GM21515 (cell line): Measurements from ENCODE around the gene THOC1.

Experiments
- ATAC-seq: cut with Tn5 transposase; IDR thresholded peaks from one replicate; pipeline ENCODE4 v1.9.1; 2021; ENCODE audit not compliant: unreplicated experiment

Gene THOC1

GRCh38 chr18:217532-218336 is 50.1 kb downstream of the THOC1 start:
- ATAC-seq = no peak

GRCh38 chr18:215448-216010 is 52.3 kb downstream of the THOC1 start:
- ATAC-seq = no peak

- no peak for ATAC-seq
Measured at GRCh38 chr18:213966-214365, 53.9 kb downstream of the THOC1 start.

DNA sequence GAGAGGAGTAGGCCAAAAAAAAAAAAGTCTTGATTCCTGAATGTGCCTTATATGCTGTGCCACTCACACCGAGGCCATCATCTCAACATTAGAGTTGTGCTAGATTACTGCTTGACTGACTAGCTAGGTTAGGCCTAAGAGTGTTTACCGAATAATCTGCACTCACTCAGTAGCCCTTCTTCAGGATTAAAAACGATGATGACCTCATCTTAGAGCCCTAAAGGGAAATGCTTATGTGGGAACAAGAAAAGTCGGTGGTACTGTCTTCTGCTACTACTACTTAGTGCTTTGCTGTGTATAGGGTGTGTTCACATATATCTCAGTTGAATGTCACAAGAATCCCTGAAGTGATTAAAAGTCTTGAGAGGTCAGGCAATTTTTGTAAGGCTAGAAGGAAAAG is 54.3 kb downstream of the THOC1 start:
- no peak for ATAC-seq

- no peak for ATAC-seq
Measured at GRCh38 chr18:212780-213179, 55.1 kb downstream of the THOC1 start.

DNA sequence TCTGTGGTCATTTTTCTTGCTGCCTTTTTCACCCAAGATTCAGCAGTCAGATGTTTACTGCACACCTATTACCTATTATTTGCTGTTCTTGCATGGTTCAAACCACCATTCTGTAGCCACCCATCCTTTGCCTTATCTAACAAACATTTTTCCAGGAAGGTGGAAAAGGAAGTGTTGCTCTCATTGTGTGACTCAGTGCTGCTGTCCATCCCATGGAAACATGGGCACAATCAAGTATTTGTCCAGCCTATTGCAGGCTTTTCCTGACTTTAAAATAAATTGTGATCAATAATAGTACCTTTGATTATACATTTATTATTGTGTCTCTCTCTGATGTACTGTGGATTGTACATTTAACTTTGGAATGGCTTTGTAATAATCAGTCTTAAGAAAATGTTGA is 56.3 kb downstream of the THOC1 start:
- no peak for ATAC-seq

- ATAC-seq = no peak
Measured at GRCh38 chr18:210733-211132, 57.1 kb downstream of the THOC1 start.

DNA sequence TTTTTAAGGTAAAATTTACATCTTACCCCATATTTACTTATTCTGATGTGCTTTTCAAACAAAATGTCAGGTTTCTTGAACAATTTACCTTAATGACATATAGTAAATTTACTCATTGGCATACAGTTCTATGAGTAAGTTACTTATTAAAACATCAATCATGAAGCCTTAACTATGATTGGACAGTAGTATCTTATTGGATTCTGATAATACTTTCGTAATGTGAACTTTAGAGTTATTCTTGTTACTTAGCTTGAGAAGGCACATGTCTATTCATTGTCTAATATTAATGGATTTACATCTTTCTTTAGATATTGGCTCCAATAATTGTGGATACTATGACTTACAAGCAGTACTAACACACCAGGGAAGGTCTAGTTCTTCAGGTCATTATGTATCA is 57.8 kb downstream of the THOC1 start:
- no peak for ATAC-seq

- no peak for ATAC-seq
Measured at GRCh38 chr18:199768-200167, 68.1 kb downstream of the THOC1 start.

GRCh38 chr18:199214-199613 is 68.6 kb downstream of the THOC1 start:
- ATAC-seq = no peak

DNA sequence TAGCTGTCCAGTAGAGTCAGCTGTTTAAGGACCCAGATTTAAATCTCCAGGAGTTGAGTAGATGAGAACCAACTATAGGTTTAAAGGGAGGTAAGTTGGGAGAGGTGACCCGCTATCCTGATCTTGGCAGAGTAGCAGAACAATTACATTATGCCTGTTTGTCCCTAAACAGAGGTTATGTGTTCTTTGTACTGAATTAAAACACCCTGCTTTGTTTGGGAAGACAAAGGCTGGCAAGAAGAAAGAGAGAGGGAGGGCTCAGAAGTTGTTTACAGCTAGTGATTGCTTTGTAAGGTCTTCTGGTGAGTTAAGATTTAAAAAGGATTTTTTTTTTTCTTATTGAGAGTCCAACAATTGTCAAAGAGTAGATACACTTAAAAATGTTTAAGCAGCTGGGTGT is 72.2 kb downstream of the THOC1 start:
- ATAC-seq = no peak

- ATAC-seq = no peak
Measured at GRCh38 chr18:192801-193200, 75.0 kb downstream of the THOC1 start.

DNA sequence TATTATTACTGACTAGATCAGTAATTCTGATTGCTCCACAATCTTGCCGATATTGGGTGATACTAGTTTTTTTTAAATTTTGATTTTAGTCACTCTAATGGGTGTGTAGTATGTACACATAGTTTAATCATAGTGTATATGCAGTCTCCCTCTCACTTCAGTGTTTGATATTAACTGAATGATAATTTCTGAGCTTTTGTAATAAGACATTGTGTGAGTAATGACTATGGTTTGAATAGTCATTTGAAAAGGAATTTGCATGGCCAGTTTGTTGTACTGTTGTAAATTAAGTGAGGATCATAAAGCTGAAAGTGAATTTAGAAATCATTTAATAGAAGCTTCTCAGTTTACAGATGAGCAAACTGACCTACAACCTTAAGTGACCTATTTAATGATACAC is 76.1 kb downstream of the THOC1 start:
- no peak for ATAC-seq

- ATAC-seq = no peak
Measured at GRCh38 chr18:189254-189653, 78.6 kb downstream of the THOC1 start.

DNA sequence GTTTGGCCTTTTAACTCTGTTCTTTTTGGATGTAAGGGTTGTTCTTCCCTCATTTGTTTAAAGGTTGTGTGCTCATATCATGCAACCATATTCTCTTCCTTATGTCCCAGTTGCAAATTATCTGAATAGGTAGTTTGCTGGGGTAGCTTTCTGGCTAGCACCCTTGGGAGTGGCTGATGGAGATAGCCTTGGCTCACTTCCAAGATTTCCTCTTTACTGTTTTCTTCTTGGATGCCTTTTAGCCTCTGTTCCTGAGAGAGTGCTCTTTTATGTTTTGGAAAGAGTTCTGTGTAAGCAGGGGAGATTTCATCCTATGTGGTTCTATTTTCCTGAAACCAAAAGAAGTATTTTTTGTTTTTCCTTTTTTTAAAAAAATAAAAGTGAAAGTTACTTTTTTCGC is 84.1 kb downstream of the THOC1 start:
- ATAC-seq = no peak

- no peak for ATAC-seq
Measured at GRCh38 chr18:181711-182110, 86.1 kb downstream of the THOC1 start.

DNA sequence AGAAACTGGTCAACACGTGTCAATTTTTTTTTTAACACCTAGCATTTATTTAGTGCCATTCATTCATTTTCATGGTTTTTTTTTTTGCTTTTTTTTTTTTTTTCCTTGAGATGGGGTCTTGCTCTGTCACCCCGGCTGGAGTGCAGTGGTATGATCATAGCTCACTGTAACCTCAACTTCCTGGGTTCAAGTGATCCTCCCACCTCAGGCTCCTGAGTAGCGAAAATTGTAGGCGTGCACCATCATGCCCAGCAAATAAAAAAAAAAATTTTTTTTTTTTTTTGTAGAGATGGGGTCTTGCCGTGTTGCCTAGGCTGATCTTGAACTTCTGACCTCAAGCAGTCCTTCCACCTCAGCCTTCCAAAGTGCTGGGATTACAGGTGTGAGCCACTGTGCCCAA is 88.3 kb downstream of the THOC1 start:
- no peak for ATAC-seq

GRCh38 chr18:172361-172760 is 95.5 kb downstream of the THOC1 start:
- no peak for ATAC-seq
